OCI-LY1 (cell line): ENCODE results near the gene LRRC4B.

Experiments used
- H2AFZ ChIP-seq: fragments of 200-600 bp; sonication (generic), shearing (Covaris generic); 2 replicates; pipeline ENCODE4 v1.6.0; 2014; ENCODE audit warnings: antibody characterized with exemption, mild to moderate bottlenecking, low read length
- H3F3A ChIP-seq: fragments of 200-600 bp; sonication (generic), shearing (Covaris generic); 2 replicates; pipeline ENCODE4 v1.6.0; 2014; ENCODE audit warnings: mild to moderate bottlenecking, antibody characterized with exemption, low read length, moderate library complexity; ENCODE audit not compliant: insufficient read depth
- H3K27ac ChIP-seq: fragments of 200-600 bp; sonication (generic); 2 replicates; pipeline ENCODE4 v1.5.1; 2014; ENCODE audit warnings: low read length, mixed run types, mild to moderate bottlenecking, low read depth; ENCODE audit not compliant: poor library complexity, severe bottlenecking
- H3K27me3 ChIP-seq: fragments of 200-600 bp; sonication (generic); 2 replicates; pipeline ENCODE4 v1.6.0; 2014; ENCODE audit warnings: antibody characterized with exemption, mild to moderate bottlenecking, low read length, moderate library complexity; ENCODE audit not compliant: insufficient read depth
- H3K36me3 ChIP-seq: fragments of 200-600 bp; sonication (generic); 2 replicates; pipeline ENCODE4 v1.6.1; 2014; ENCODE audit warnings: mild to moderate bottlenecking, antibody characterized with exemption, low read length, moderate library complexity, mixed read lengths; ENCODE audit not compliant: insufficient read depth
- H3K4me1 ChIP-seq: fragments of 200-600 bp; sonication (generic); 2 replicates; pipeline ENCODE4 v1.5.1; 2014; ENCODE audit warnings: mild to moderate bottlenecking, low read length, moderate library complexity; ENCODE audit not compliant: insufficient read depth, severe bottlenecking
- H3K4me2 ChIP-seq: fragments of 200-600 bp; sonication (generic), shearing (Covaris generic); 2 replicates; pipeline ENCODE4 v1.6.1; 2014; ENCODE audit warnings: low read length
- H3K4me3 ChIP-seq: fragments of 200-600 bp; sonication (generic); 2 replicates; pipeline ENCODE4 v1.5.1; 2014; ENCODE audit warnings: low read length, low read depth, mild to moderate bottlenecking, mixed read lengths; ENCODE audit not compliant: poor library complexity, severe bottlenecking
- H3K79me2 ChIP-seq: fragments of 200-600 bp; shearing (Covaris generic); 2 replicates; pipeline ENCODE4 v1.6.1; 2016; ENCODE audit warnings: mixed run types, low read length, mixed read lengths; ENCODE audit not compliant: insufficient read depth
- H3K9ac ChIP-seq: fragments of 200-600 bp; sonication (generic), shearing (Covaris generic); 2 replicates; pipeline ENCODE4 v1.6.1; 2014; ENCODE audit warnings: mild to moderate bottlenecking, low read length, mixed read lengths
- H3K9me2 ChIP-seq: fragments of 200-600 bp; sonication (generic), shearing (Covaris generic); 2 replicates; pipeline ENCODE4 v1.6.1; 2014; ENCODE audit warnings: low read depth, mild to moderate bottlenecking, low read length, mixed read lengths
- H3K9me3 ChIP-seq: fragments of 200-600 bp; shearing (Covaris generic); 2 replicates; pipeline ENCODE4 v1.6.1; 2014; ENCODE audit warnings: low read length, mixed read lengths
- H4K20me1 ChIP-seq: fragments of 200-600 bp; sonication (generic), shearing (Covaris generic); 2 replicates; pipeline ENCODE4 v1.6.0; 2016; ENCODE audit warnings: mild to moderate bottlenecking, low read length; ENCODE audit not compliant: insufficient read depth
- CTCF ChIP-seq: fragments of 200-600 bp; sonication (generic), shearing (Covaris generic); IDR thresholded peaks from 2 replicates; pipeline ENCODE4 v1.5.1; 2017; ENCODE audit warnings: mild to moderate bottlenecking, antibody characterized with exemption, low read length, moderate library complexity, mixed read lengths
- EZH2 ChIP-seq: fragments of 200-600 bp; sonication (generic), shearing (Covaris generic); IDR thresholded peaks from 2 replicates; pipeline ENCODE4 v1.8.0; 2017; ENCODE audit warnings: borderline replicate concordance, mixed run types, mild to moderate bottlenecking, antibody characterized with exemption, low read length, moderate library complexity, mixed read lengths

LRRC4B gene

GRCh38 chr19:50481351-50482149, 86.7 kb downstream of the LRRC4B start:
- peaks cover 87% of the 10 kb centered on the region for H3K36me3 ChIP-seq
- H3K4me1 ChIP-seq, result peaks cover 11% of the 10 kb centered on the region
- H3K9me3 ChIP-seq, result peaks cover 11% of the 10 kb centered on the region
- no peaks in the 10 kb centered on the region for H3F3A ChIP-seq
- no peak overlapping the region for H3K9ac ChIP-seq
- H3K4me3 ChIP-seq, result no peak overlapping the region
- H3K4me2 ChIP-seq, result no peak overlapping the region
- H3K27ac ChIP-seq, result no peak overlapping the region
- TF ChIP-seq EZH2 (no peak), CTCF (no peak)
- no peak overlapping the region for H2AFZ ChIP-seq
- no peaks in the 10 kb centered on the region for H4K20me1 ChIP-seq
- H3K9me2 ChIP-seq, result no peaks in the 10 kb centered on the region
- H3K27me3 ChIP-seq, result no peaks in the 10 kb centered on the region; the same call in 1 of the 2 replicates
- H3K79me2 ChIP-seq, result no peaks in the 10 kb centered on the region

GRCh38 chr19:50480281-50481111, 87.7 kb downstream of the LRRC4B start:
- Histone ChIP-seq H3K4me1 (peaks cover 11% of the 10 kb centered on the region), H3F3A (no peaks in the 10 kb centered on the region), H4K20me1 (no peaks in the 10 kb centered on the region), H3K4me2 (no peak overlapping the region), H3K36me3 (peaks cover 76% of the 10 kb centered on the region), H3K27ac (no peak overlapping the region), H2AFZ (no peak overlapping the region), H3K79me2 (no peaks in the 10 kb centered on the region), H3K9me3 (peaks cover 5% of the 10 kb centered on the region), H3K9me2 (no peaks in the 10 kb centered on the region), H3K9ac (no peak overlapping the region), H3K27me3 (no peaks in the 10 kb centered on the region), H3K4me3 (no peak overlapping the region)
- no peak for TF ChIP-seq CTCF
- no peak for TF ChIP-seq EZH2

GRCh38 chr19:50479761-50480251, 88.4 kb downstream of the LRRC4B start:
- Histone ChIP-seq H3K9me2 (no peaks in the 10 kb centered on the region), H3F3A (no peaks in the 10 kb centered on the region), H3K4me3 (no peak overlapping the region), H3K27me3 (no peaks in the 10 kb centered on the region), H3K9ac (no peak overlapping the region), H3K79me2 (no peaks in the 10 kb centered on the region), H3K4me2 (no peak overlapping the region), H3K4me1 (peaks cover 11% of the 10 kb centered on the region), H3K27ac (no peak overlapping the region), H2AFZ (no peak overlapping the region), H3K9me3 (peaks cover 5% of the 10 kb centered on the region), H4K20me1 (no peaks in the 10 kb centered on the region), H3K36me3 (peaks cover 69% of the 10 kb centered on the region)
- no peak for TF ChIP-seq CTCF
- TF ChIP-seq EZH2, result no peak
